GM12891 (cell line): Measurements from ENCODE around the gene HAGH.

Experiments
- DNase-seq: peaks from one replicate; pipeline ENCODE4 v3.0.0; 2011; ENCODE audit warnings: low spot score; ENCODE audit not compliant: insufficient read length
- FAIRE-seq: peaks from 2 replicates; lab custom pipeline; 2011; peaks lifted over from hg19 to GRCh38; lab: Jason Lieb, UNC
- PAX5 ChIP-seq: IDR thresholded peaks from 2 replicates; pipeline ENCODE4 v1.6.1; 2011; ENCODE audit warnings: low read length, moderate library complexity, mild to moderate bottlenecking; ENCODE audit not compliant: insufficient read depth, severe bottlenecking
- POLR2A ChIP-seq: IDR thresholded peaks from 2 replicates; pipeline ENCODE4 v1.6.1; 2011; ENCODE audit warnings: low read depth, low read length, control low read depth
- POLR2AphosphoS5 ChIP-seq: IDR thresholded peaks from 2 replicates; pipeline ENCODE4 v1.6.1; 2011; ENCODE audit warnings: low read depth, low read length, control low read depth
- POU2F2 ChIP-seq: IDR thresholded peaks from 2 replicates; pipeline ENCODE4 v1.6.1; 2011; ENCODE audit warnings: low read depth, mild to moderate bottlenecking, control low read depth, low read length, moderate library complexity
- SPI1 ChIP-seq: IDR thresholded peaks from 2 replicates; pipeline ENCODE4 v1.6.1; 2011; ENCODE audit warnings: low read depth, low read length, control low read depth
- TAF1 ChIP-seq: IDR thresholded peaks from 2 replicates; pipeline ENCODE4 v1.6.1; 2011; ENCODE audit warnings: low read depth, low read length, control low read depth

HAGH gene

GRCh38 chr16:1775006-1775845, 51.4 kb downstream of the HAGH start:
- FAIRE-seq, result no peak
- TF ChIP-seq TAF1 (no peak), POU2F2 (no peak), POLR2AphosphoS5 (no peak), POLR2A (no peak), PAX5 (no peak), SPI1 (no peak)

GRCh38 chr16:1774448-1774780, 52.2 kb downstream of the HAGH start:
- DNase-seq (no peak), FAIRE-seq (no peak)
- no peak for TF ChIP-seq PAX5
- no peak for TF ChIP-seq SPI1
- no peak for TF ChIP-seq POLR2A
- TF ChIP-seq TAF1, result no peak
- TF ChIP-seq POLR2AphosphoS5, result no peak
- no peak for TF ChIP-seq POU2F2

More at GRCh38 chr16:1775006-1775845, 51.4 kb downstream of the HAGH start:
- no peak for DNase-seq

- FAIRE-seq (no peak), DNase-seq (no peak)
Measured at GRCh38 chr16:1773703-1774447, 52.8 kb downstream of the HAGH start.

GRCh38 chr16:1772908-1773702, 53.5 kb downstream of the HAGH start, which contains the start of gene MRPS34:
TSS of gene MRPS34 (minus strand) at chr16:1773134. CDS start at chr16:1773119, 15 bp downstream.
- peak; percentile 72; the same call in 1 of the 2 replicates for TF ChIP-seq POU2F2
- peak; percentile 90 for TF ChIP-seq TAF1
- no peak for TF ChIP-seq PAX5
- peak; percentile 84 for TF ChIP-seq POLR2A
- TF ChIP-seq SPI1, result no peak
- 0 out of 2 replicates have a peak, but pooled peaks have one; percentile 62 for TF ChIP-seq POLR2AphosphoS5
- DNase-seq (peak; percentile 87), FAIRE-seq (peak; percentile 95)

More at GRCh38 chr16:1773703-1774447, 52.8 kb downstream of the HAGH start:
- TF ChIP-seq TAF1 (no peak), SPI1 (peak; percentile 43)

GRCh38 chr16:1772362-1772907, 54.2 kb downstream of the HAGH start, which contains the start of gene EME2:
TSS of gene EME2 (plus strand) at chr16:1772810. CDS start at chr16:1773228, 418 bp downstream.
- FAIRE-seq (peak; percentile 35), DNase-seq (peak; percentile 54)
- no peak for TF ChIP-seq POLR2A
- TF ChIP-seq TAF1, result no peak
- no peak for TF ChIP-seq POU2F2

- no peak for DNase-seq
- FAIRE-seq, result peak; percentile 51
- TF ChIP-seq POLR2A (no peak), POLR2AphosphoS5 (no peak; the same call in 1 of the 2 replicates), TAF1 (no peak), PAX5 (no peak)
Measured at GRCh38 chr16:1771864-1772361, 54.7 kb downstream of the HAGH start.

- FAIRE-seq, result peak; percentile 88
Measured at GRCh38 chr16:1771188-1771863, 55.3 kb downstream of the HAGH start, which contains the start of gene NME3. TSS of gene NME3 (minus strand) at chr16:1771543. CDS start at chr16:1771534, 9 bp downstream.

GRCh38 chr16:1770328-1771187, 56.1 kb downstream of the HAGH start:
- peak; percentile 79 for FAIRE-seq
- DNase-seq, result peak; percentile 78
- TF ChIP-seq POLR2AphosphoS5 (peak; percentile 74), POLR2A (no peak; the same call in 1 of the 2 replicates), POU2F2 (no peak)

More at GRCh38 chr16:1771188-1771863, 55.3 kb downstream of the HAGH start, which contains the start of gene NME3:
- TF ChIP-seq POLR2A (peak; percentile 55; the same call in 1 of the 2 replicates), PAX5 (no peak)
- peak; percentile 88 for DNase-seq
